ENCODE results near the gene ACKR3. TPM values are rescaled to one million over a fixed set of nuclear protein-coding genes. Genes with fewer than 3 reads are reported as not detected.

The ACKR3 gene
- total RNA-seq, 1 donor from 2014 or later: 56.6 TPM

- Mint-ChIP-seq H3K27ac (ENCODE audit: unreplicated experiment) (no peak overlapping the region), H3K4me1 (ENCODE audit: low read depth) (peaks cover 21% of the 10 kb centered on the region), H3K4me3 (ENCODE audit: unreplicated experiment) (no peak overlapping the region), H3K36me3 (ENCODE audit: low read depth) (peaks cover 1% of the 10 kb centered on the region), H3K9me3 (ENCODE audit: low read depth) (no peaks in the 10 kb centered on the region), H3K27me3 (ENCODE audit: low read depth) (no peaks in the 10 kb centered on the region)
- no peak for DNase-seq (ENCODE audit: low spot score)
- no peak for TF ChIP-seq CTCF (IDR thresholded peaks at IDR 0.05)
Measured at GRCh38 chr2:236533343-236533742, 36.3 kb upstream of the ACKR3 start.

GRCh38 chr2:236535024-236535423, 34.6 kb upstream of the ACKR3 start:
- H3K27ac Mint-ChIP-seq (ENCODE audit: unreplicated experiment): peak overlapping the region; percentile 83
- peak overlapping the region; percentile 6 for H3K4me3 Mint-ChIP-seq (ENCODE audit: unreplicated experiment)
- no peaks in the 10 kb centered on the region for H3K27me3 Mint-ChIP-seq (ENCODE audit: low read depth)
- no peak for TF ChIP-seq CTCF (IDR thresholded peaks at IDR 0.05)
- H3K9me3 Mint-ChIP-seq (ENCODE audit: low read depth): no peaks in the 10 kb centered on the region
- H3K4me1 Mint-ChIP-seq (ENCODE audit: low read depth): peaks cover 21% of the 10 kb centered on the region
- DNase-seq (ENCODE audit: low spot score): no peak
- H3K36me3 Mint-ChIP-seq (ENCODE audit: low read depth): no peaks in the 10 kb centered on the region

GRCh38 chr2:236536727-236537398, 32.8 kb upstream of the ACKR3 start:
- no peaks in the 10 kb centered on the region for H3K27me3 Mint-ChIP-seq (ENCODE audit: low read depth)

DNA sequence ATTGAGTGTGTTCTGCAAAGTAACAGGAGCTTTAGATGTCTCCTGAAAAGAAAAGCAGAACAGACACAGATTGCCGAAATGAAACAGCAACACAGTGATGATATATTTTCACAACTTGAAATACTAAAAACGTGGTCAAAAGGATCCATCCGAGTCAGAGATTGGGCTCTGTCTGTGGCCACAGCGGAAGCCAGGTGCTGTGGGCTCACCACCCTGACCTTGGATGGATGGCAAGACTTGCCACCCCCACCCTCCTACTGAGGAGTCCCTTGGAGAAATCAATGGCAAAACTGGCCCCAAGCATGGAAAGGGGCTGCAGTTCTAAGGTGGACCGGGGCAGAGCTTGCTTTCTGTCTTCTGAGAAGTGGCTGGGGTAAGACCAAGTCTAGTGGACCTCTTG, 31.4 kb upstream of the ACKR3 start:
- no peak for DNase-seq (ENCODE audit: low spot score)
- no peak overlapping the region for H3K4me3 Mint-ChIP-seq (ENCODE audit: unreplicated experiment)
- H3K27ac Mint-ChIP-seq (ENCODE audit: unreplicated experiment): no peak overlapping the region
- H3K9me3 Mint-ChIP-seq (ENCODE audit: low read depth): no peaks in the 10 kb centered on the region
- H3K27me3 Mint-ChIP-seq (ENCODE audit: low read depth): no peaks in the 10 kb centered on the region
- peaks cover 37% of the 10 kb centered on the region for H3K4me1 Mint-ChIP-seq (ENCODE audit: low read depth)
- no peaks in the 10 kb centered on the region for H3K36me3 Mint-ChIP-seq (ENCODE audit: low read depth)
- no peak for TF ChIP-seq CTCF (IDR thresholded peaks at IDR 0.05)

More at GRCh38 chr2:236536727-236537398, 32.8 kb upstream of the ACKR3 start:
- no peak overlapping the region for H3K4me3 Mint-ChIP-seq (ENCODE audit: unreplicated experiment)
- H3K36me3 Mint-ChIP-seq (ENCODE audit: low read depth): no peaks in the 10 kb centered on the region
- peaks cover 34% of the 10 kb centered on the region for H3K4me1 Mint-ChIP-seq (ENCODE audit: low read depth)
- DNase-seq (ENCODE audit: low spot score): no peak
- H3K9me3 Mint-ChIP-seq (ENCODE audit: low read depth): no peaks in the 10 kb centered on the region
- H3K27ac Mint-ChIP-seq (ENCODE audit: unreplicated experiment): no peak overlapping the region
- TF ChIP-seq CTCF (IDR thresholded peaks at IDR 0.05): no peak

DNA sequence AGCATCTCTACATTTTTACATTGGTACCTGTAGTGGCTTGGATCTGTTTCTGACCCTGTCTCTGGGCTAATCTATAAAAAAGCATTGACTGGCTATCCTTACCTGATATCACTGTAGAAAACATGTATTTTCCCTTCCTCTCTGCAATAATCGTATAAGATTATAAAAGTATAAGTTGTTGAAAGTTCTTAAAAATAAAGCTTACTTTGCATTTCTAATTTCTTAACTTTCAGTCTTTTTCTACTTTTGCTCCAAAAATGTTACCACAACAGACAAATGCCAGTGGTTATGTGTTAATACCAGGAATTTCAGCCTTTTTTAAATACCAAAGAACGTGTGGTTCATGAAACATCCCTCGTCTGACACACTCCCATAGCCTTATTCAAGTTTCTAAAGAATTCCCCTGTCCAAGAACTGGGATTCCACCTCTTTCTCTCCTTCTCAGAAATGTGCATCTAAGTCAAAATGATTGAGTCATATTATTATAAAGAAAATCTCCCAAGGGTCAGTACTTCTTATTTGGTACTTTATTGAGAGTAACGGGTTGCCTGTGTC, 28.5 kb upstream of the ACKR3 start:
- TF ChIP-seq CTCF (IDR thresholded peaks at IDR 0.05): no peak
- DNase-seq (ENCODE audit: low spot score): no peak
- Mint-ChIP-seq H3K27ac (ENCODE audit: unreplicated experiment) (peak overlapping the region; percentile 29), H3K4me1 (ENCODE audit: low read depth) (peaks cover 18% of the 10 kb centered on the region), H3K36me3 (ENCODE audit: low read depth) (no peaks in the 10 kb centered on the region), H3K9me3 (ENCODE audit: low read depth) (no peaks in the 10 kb centered on the region), H3K27me3 (ENCODE audit: low read depth) (no peaks in the 10 kb centered on the region), H3K4me3 (ENCODE audit: unreplicated experiment) (no peak overlapping the region)

All from chondrocyte (in vitro differentiated cells).